T-helper 9 cell (primary cell): ENCODE data around the gene ABCC12.
"Not testable (repeated sequence)": the region's sequence is repeated elsewhere in the genome, so short reads cannot be mapped to it uniquely, and the experiment has no call there.

Source experiments
- DNase-seq: peaks from one replicate; pipeline ENCODE4 v3.0.0-alpha.2; 2020
- total RNA-seq, 2 donors: gene quantifications; one replicate each; lab custom pipeline; 2026; lab: John Stamatoyannopoulos, UW

The ABCC12 gene
- 0 to 0.07 reads per million in 2 donors for total RNA-seq

- DNase-seq, result no peak
These were observed at the start of gene ABCC12 for GRCh38 chr16:48155926-48156789. TSS of gene ABCC12 (minus strand) at chr16:48155993. CDS start at chr16:48146424, 9,569 bp downstream.

GRCh38 chr16:48204825-48205151, 49.0 kb upstream of the ABCC12 start:
- DNase-seq, result no peak

- DNase-seq, result no peak
These were observed 48.4 kb upstream of the ABCC12 start for GRCh38 chr16:48203974-48204824.

GRCh38 chr16:48201515-48202201, 45.9 kb upstream of the ABCC12 start:
- DNase-seq, result no peak

- no peak for DNase-seq
These were observed 41.5 kb upstream of the ABCC12 start for GRCh38 chr16:48197294-48197693.

GRCh38 chr16:48194828-48195556, 39.2 kb upstream of the ABCC12 start:
- no peak for DNase-seq

- DNase-seq, result no peak
These were observed 38.1 kb upstream of the ABCC12 start for GRCh38 chr16:48193846-48194245.

GRCh38 chr16:48188449-48189102, 32.8 kb upstream of the ABCC12 start:
- DNase-seq, result no peak

GRCh38 chr16:48187779-48188178, 32.0 kb upstream of the ABCC12 start:
- DNase-seq, result no peak

- DNase-seq, result no peak
These were observed 28.9 kb upstream of the ABCC12 start for GRCh38 chr16:48184681-48185080.

GRCh38 chr16:48182979-48183537, 27.3 kb upstream of the ABCC12 start:
- DNase-seq, result no peak

GRCh38 chr16:48181746-48182520, 26.1 kb upstream of the ABCC12 start:
- not testable (repeated sequence) for DNase-seq

GRCh38 chr16:48180868-48181480, 25.2 kb upstream of the ABCC12 start:
- no peak for DNase-seq

- no peak for DNase-seq
These were observed 21.0 kb upstream of the ABCC12 start for GRCh38 chr16:48176635-48177408.

- DNase-seq, result no peak
These were observed 18.1 kb upstream of the ABCC12 start for GRCh38 chr16:48173889-48174288.

- DNase-seq, result no peak
These were observed 16.9 kb upstream of the ABCC12 start for GRCh38 chr16:48172682-48173081.

- DNase-seq, result no peak
These were observed 14.1 kb upstream of the ABCC12 start for GRCh38 chr16:48169896-48170295.

- no peak for DNase-seq
These were observed 12.3 kb upstream of the ABCC12 start for GRCh38 chr16:48168075-48168474.

- DNase-seq, result not testable (repeated sequence)
These were observed 10.8 kb upstream of the ABCC12 start for GRCh38 chr16:48166617-48167016.
